Stimulated activated naive CD8-positive, alpha-beta T cell treated with anti-CD3 and anti-CD28 coated beads, Interleukin-15, Interleukin-2, amounts not matched to agents 100 U/mL and 50 U/mL, for 24 hours (primary cell): ENCODE measurements around the gene DPY19L3.
"Not testable (repeated sequence)": the region's sequence is repeated elsewhere in the genome, so short reads cannot be mapped to it uniquely, and the experiment has no call there.

Experiments
- ATAC-seq: fragments of 150-1000 bp; cut with Tn5 transposase; one replicate; pipeline ENCODE4 v1.10.0; 2021
- DNase-seq: peaks from one replicate; pipeline ENCODE4 v3.0.0; 2021

Gene DPY19L3

GRCh38 chr19:32447534-32447933 is 42.0 kb downstream of the DPY19L3 start:
- ATAC-seq, DNase-seq: not testable (repeated sequence)

GRCh38 chr19:32448026-32448425 is 42.5 kb downstream of the DPY19L3 start:
- DNase-seq (no peak), ATAC-seq (no peak)

GRCh38 chr19:32450217-32450616 is 44.6 kb downstream of the DPY19L3 start:
- ATAC-seq (no peak), DNase-seq (no peak)

DNA sequence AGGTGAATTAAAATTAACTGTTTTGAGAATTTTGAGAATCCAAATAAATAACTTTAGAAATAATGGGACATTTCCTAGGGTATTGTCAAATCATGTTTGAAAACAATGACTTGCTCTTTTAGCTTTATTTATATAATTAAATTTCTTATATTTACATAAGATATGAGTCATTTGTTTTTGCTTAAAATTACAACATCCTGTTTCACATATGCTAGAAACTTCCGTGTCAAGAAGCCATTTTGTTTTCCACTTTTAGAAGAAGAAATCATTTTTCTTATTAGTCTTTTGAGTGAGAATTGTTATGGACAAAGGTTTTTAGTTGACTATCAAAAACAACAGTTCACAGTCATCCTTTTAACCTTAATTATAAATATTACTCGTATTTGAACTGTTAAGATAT is 48.2 kb downstream of the DPY19L3 start:
- ATAC-seq (no peak), DNase-seq (no peak)

GRCh38 chr19:32456406-32456805 is 50.8 kb downstream of the DPY19L3 start:
- no peak for DNase-seq
- ATAC-seq, result no peak

DNA sequence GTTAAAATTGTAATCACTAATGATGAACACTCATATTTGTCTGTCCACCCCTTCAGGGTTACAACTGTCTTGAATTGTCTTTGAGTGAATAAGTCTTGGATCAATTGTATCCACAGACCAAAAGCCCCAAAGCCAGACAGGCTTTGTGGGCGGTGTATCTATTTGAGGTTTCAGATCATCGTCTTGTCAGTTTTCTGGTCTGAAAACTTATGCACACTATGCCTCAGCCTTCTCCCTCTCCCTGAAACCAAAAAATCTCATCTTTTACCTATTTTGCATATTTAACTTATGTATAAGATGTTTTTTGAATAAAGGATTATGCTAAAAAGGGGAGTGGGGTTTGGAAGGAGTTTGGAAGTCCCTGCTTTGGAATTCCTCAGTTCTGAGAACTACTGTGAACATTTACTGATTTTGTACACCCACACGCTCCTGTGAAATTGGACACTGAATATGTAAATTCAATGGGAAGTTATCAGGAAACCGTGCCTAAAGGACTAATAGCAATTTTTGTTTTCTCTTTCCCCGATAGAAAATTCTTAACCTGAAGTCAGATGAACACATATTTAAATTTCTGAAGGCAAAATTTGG is 52.1 kb downstream of the DPY19L3 start:
- ATAC-seq, result no peak
- no peak for DNase-seq

DNA sequence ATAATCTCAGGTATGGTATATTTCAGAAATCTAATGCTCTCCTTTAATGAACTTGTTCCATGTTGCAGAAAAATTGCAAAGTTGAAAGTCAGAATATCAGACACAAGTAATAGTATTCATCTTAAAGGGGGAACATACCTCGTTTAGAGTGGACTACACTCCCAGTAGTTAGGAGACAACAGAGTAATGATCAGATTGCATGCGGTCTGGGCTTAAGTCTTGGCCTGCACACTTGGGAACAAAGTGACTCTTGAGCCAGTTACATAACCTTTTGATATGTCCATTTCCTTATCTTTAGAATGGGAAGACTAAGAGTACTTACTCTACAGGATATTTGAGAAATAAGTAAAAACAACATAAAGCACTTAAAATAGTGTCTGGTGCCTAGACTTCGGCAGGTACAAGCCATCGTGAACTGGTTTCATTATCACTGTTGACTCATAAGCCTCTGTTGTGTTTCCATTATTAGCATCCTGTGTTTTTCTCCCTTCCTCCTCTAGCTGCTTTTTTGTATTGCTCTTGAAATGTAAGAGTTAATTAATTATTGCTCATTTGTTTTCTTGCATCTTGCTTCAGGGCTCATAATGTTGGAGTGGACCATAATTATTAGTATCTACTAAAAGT is 53.0 kb downstream of the DPY19L3 start:
- no peak for ATAC-seq

GRCh38 chr19:32459204-32459865 is 53.8 kb downstream of the DPY19L3 start:
- DNase-seq (no peak), ATAC-seq (no peak)

More for the DNA sequence above, 53.0 kb downstream of the DPY19L3 start:
- DNase-seq, result no peak

DNA sequence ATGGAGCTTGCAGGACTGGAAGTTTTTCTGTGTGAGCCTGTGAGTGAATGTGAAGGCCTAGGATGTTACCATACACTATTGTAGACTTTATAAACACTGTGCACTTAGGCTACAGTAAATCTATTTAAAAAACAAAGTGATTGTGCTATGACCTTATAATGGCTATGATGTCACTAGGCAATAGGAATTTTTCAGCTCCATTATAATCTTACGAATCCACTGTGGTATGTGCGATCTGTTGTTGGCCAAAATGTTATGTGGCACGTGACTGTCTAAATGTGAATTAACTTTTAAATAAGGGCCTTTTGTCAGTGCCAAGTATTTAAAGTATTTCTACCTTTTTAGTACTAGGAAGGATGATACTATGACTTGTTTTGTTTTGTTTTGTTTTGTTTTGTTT is 54.9 kb downstream of the DPY19L3 start:
- ATAC-seq (no peak), DNase-seq (no peak)

DNA sequence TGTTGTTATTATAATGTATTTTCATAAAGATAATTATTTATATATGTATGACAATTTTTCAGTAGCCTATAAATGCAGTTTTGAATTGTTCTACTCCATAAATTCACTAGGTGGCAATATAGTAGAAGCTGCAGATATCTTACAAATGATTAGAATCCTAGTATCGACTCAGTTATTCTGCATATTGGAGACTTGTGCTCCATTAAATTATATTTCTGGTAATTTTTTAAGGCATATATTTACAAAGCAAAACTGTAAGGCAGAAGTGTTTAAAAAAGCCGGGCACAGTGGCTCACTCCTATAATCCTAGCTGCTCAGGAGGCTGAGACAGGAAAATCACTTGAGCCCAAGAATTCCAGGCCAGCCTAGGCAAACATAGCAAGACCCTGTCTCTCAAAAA is 58.7 kb downstream of the DPY19L3 start:
- no peak for DNase-seq
- ATAC-seq, result no peak

DNA sequence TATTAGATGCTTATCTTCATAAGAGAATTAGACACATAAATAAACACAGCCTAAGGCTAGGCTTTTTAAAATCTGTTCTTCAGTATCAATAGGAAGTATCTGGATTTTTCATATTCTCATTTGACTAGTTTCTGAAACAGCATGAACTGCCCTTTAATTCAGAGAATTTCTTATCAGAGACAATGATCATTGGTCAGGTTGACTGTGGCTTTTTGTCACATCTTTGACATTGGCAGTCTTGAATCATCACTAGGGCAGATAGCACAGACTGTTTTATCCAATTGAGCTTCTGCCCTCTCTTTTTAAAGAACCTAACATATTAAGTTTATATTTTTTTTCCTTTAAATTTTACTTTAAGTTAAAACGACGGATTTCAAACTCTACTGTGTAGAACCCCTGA is 59.6 kb downstream of the DPY19L3 start:
- DNase-seq, result no peak
- no peak for ATAC-seq

DNA sequence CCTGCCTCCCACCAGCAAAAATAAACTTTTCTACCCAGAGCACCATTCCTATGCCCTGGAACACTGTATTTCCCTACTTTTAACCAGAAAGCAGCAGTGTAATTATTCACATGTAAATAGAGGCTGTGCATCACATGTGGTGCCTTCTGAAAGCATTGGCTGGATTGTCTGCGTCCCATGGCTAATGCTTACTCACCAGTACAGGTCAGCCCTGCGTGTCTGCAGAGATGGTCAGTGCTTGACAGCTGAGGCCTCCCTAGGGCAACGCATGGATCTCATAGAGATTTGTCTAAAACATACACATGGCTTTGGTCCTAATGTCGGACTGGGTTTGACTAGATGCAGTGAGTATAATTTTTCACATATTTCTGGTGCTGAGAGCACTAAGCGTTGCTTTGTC is 64.2 kb downstream of the DPY19L3 start:
- ATAC-seq (no peak), DNase-seq (no peak)

DNA sequence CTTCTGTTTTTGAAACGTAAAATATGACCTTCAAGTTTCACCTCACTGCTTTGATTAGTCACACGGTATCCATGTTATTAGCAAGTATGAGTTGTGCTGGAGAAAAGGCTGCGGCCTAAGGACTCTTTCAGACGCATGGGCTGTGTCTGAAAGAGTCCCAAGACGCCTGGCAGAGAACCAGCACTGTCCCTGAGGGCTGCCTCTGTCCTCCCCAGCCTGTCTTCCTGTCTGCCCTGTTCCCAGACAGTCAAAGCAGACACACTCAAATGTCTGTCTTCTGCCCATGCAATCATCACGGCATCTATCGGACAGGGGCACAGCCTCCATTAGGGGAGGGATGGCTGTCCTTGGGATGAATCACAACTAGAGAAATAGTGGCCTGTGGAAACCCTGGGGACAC is 65.5 kb downstream of the DPY19L3 start:
- DNase-seq (no peak), ATAC-seq (no peak)

DNA sequence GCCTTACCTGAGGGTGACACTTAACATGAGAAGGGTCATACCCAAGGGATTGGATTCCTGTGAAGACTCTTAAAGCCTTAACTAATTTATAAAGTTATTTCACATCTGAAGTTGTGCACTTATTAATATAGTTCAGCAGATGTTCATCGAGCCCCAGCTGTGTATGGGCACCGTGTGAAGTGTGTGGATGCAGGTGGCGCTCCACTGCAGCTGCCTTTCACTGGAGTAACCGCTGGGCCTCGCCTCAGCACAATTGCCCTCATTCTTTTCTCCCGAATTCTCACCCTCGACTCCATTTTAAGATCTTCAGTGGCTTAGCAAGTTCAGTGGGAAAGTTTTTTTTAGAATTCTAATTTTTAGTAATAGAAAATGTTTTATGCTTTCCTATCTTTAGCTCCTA is 66.2 kb downstream of the DPY19L3 start:
- no peak for DNase-seq
- no peak for ATAC-seq

DNA sequence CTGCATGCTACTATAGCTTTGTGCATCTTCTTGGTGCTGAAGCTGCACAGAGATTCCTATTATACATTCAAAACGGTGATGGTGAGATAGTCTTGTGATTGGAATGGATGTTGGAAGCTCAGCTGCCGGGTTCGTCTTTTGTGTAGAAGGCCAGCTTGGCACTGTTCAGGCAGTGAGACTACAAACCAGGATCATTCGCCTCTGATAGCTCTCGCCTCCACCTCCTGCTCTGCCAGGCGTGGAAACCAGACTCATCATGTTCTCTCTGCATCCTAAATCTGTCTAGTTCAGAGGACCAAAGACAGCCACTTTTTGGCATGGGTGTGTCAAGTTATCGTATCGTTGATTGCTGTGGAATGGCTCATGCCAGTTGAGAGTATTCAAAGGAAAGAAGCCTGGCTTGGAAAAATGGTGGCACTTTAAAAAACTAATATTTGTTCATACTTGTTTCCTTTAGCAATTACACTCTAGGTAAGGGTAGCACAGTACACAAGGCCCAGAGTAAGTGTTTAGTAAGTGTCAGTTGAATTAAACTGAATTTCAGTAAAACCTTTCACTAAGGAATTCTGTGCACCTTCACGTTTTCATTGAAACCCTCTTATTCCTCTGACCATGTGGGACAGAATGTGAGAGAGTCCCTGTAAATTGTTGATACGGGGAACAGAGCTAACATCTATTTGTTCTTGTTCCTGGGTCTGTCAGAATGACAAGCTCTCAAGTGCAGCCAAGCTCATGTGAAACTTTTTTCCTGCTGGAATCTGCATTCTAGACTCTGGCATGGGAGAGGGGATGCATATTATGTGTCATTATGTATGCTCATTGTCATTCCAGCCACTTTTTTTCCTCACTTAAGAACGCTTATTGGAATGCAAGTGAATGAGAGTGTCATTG is 69.8 kb downstream of the DPY19L3 start:
- ATAC-seq, result no peak
- DNase-seq, result no peak

GRCh38 chr19:32476032-32476350 is 70.4 kb downstream of the DPY19L3 start:
- no peak for ATAC-seq

GRCh38 chr19:32480321-32480720 is 74.8 kb downstream of the DPY19L3 start:
- DNase-seq, result no peak
- ATAC-seq, result no peak

More at GRCh38 chr19:32476032-32476350, 70.4 kb downstream of the DPY19L3 start:
- no peak for DNase-seq

- DNase-seq, result no peak
- no peak for ATAC-seq
These were observed 78.0 kb downstream of the DPY19L3 start for GRCh38 chr19:32483574-32483973.

DNA sequence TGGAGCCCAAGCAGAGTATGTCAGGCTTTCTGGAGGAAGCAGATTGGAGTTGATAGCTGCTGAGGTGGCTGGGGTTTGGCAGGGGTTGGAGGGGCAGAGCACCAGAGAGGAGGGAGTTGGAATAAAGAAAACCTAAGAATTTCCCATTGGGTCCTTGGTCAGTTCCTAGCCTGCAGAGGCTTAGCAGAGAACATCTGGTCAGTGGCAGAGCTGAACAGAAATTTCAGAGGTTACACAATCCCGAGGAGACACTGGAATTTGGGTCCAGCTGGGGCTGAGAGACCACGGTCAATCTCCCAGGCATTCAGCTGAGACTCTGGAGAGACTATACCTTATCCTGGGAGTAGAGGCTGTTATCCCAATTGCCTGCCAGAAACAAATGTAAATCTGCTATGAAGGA is 84.4 kb downstream of the DPY19L3 start:
- DNase-seq (no peak), ATAC-seq (no peak)

GRCh38 chr19:32497391-32497790 is 91.8 kb downstream of the DPY19L3 start:
- DNase-seq (no peak), ATAC-seq (no peak)

- DNase-seq (no peak), ATAC-seq (no peak)
These were observed 93.2 kb downstream of the DPY19L3 start for GRCh38 chr19:32498648-32499200.

GRCh38 chr19:32512498-32512897 is 106.9 kb downstream of the DPY19L3 start:
- not testable (repeated sequence) for ATAC-seq, DNase-seq

- no peak for DNase-seq
- no peak for ATAC-seq
These were observed 113.5 kb downstream of the DPY19L3 start for GRCh38 chr19:32519023-32519422.
